A549 (cell line): ENCODE data around the gene HSD17B4.

Experiments used
- CHD4 ChIP-seq: fragments of 200-600 bp; sonication (generic); IDR thresholded peaks from 2 replicates; pipeline ENCODE4 v1.6.1; 2016; ENCODE audit warnings: antibody characterized with exemption, mild to moderate bottlenecking, borderline replicate concordance
- CTCF ChIP-seq: fragments of >200 bp; sonication (Bioruptor Twin); formaldehyde crosslinking; IDR thresholded peaks from 3 replicates; pipeline ENCODE4 v1.5.1; 2016
- NR3C1 ChIP-seq: fragments of >200 bp; sonication (Bioruptor Twin); formaldehyde crosslinking; IDR thresholded peaks from 3 replicates; pipeline ENCODE4 v1.6.1; 2017
- RAD21 ChIP-seq, 2 experiments: fragments of >200 bp in 1 of 2; sonication (Bioruptor Twin) in 1 of 2; formaldehyde crosslinking in 1 of 2; IDR thresholded peaks in 1 of 2; conservative IDR thresholded peaks in 1 of 2; 2 replicates in 1 of 2; 3 replicates in 1 of 2; pipeline ENCODE4 v1.6.1; 2012 to 2018; ENCODE audit warnings: inconsistent platforms in 1 of 2
- REST ChIP-seq: fragments of 200-600 bp; sonication (generic); IDR thresholded peaks from 2 replicates; pipeline ENCODE4 v1.6.1; 2016; ENCODE audit warnings: antibody characterized with exemption, mild to moderate bottlenecking, moderate library complexity
- ZC3H11A ChIP-seq: fragments of 450-650 bp; IDR thresholded peaks from 2 replicates; pipeline ENCODE4 v1.6.1; 2014; ENCODE audit warnings: antibody characterized with exemption, mild to moderate bottlenecking

GRCh38 chr5:119541716-119542115 lies 89.4 kb downstream of the HSD17B4 start:
- TF ChIP-seq NR3C1 (no peak), REST (no peak), CTCF (no peak), ZC3H11A (no peak), CHD4 (no peak), RAD21 (conservative IDR thresholded peaks at IDR 0.05 in 1 of 2, IDR thresholded peaks at IDR 0.05 in 1 of 2) (no peak)
